Nephron progenitor cell (in vitro differentiated cells): ENCODE data around the gene SLIT1.

Experiments
- DNase-seq: peaks from one replicate; pipeline ENCODE4 v3.0.0; 2021
- H3K27ac Mint-ChIP-seq: 2 replicates; pipeline ENCODE4 v1.8.0; 2021; ENCODE audit warnings: mild to moderate bottlenecking, moderate library complexity, mixed read lengths
- H3K27me3 Mint-ChIP-seq: 2 replicates; pipeline ENCODE4 v1.8.0; 2021; ENCODE audit warnings: mild to moderate bottlenecking, low read depth, mixed read lengths; ENCODE audit not compliant: poor library complexity
- H3K36me3 Mint-ChIP-seq: 2 replicates; pipeline ENCODE4 v1.8.0; 2021; ENCODE audit warnings: low read depth, mixed read lengths
- H3K4me1 Mint-ChIP-seq: 2 replicates; pipeline ENCODE4 v1.8.0; 2021; ENCODE audit warnings: mixed read lengths
- H3K4me3 Mint-ChIP-seq: 2 replicates; pipeline ENCODE4 v1.8.0; 2021; ENCODE audit warnings: mild to moderate bottlenecking, moderate library complexity, mixed read lengths
- H3K9me3 Mint-ChIP-seq: 2 replicates; pipeline ENCODE4 v1.8.0; 2021; ENCODE audit warnings: mild to moderate bottlenecking, moderate library complexity, mixed read lengths
- CTCF ChIP-seq: fragments of 200-600 bp; sonication (generic); IDR thresholded peaks from 2 replicates; pipeline ENCODE4 v1.5.0; 2021; ENCODE audit warnings: antibody characterized with exemption

The SLIT1 gene

GRCh38 chr10:97065128-97065527 lies 120.6 kb downstream of the SLIT1 start:
- no peak for DNase-seq
- Mint-ChIP-seq H3K4me3 (no peak overlapping the region), H3K27ac (peak overlapping the region; percentile 64), H3K36me3 (peaks cover 3% of the 10 kb centered on the region), H3K4me1 (peaks cover 28% of the 10 kb centered on the region), H3K27me3 (peaks cover 15% of the 10 kb centered on the region), H3K9me3 (no peaks in the 10 kb centered on the region)
- TF ChIP-seq CTCF = no peak

GRCh38 chr10:97063983-97064837 lies 121.5 kb downstream of the SLIT1 start:
- Mint-ChIP-seq H3K27me3 (peaks cover 12% of the 10 kb centered on the region), H3K4me3 (no peak overlapping the region), H3K36me3 (peaks cover under 1% of the 10 kb centered on the region), H3K9me3 (no peaks in the 10 kb centered on the region), H3K27ac (no peak overlapping the region), H3K4me1 (peaks cover 20% of the 10 kb centered on the region)
- no peak for TF ChIP-seq CTCF
- no peak for DNase-seq

GRCh38 chr10:97063271-97063982 lies 122.3 kb downstream of the SLIT1 start:
- no peak for DNase-seq
- H3K36me3 Mint-ChIP-seq = no peaks in the 10 kb centered on the region
- no peak for TF ChIP-seq CTCF
- H3K4me3 Mint-ChIP-seq = no peak overlapping the region
- no peaks in the 10 kb centered on the region for H3K9me3 Mint-ChIP-seq
- H3K4me1 Mint-ChIP-seq = peaks cover 12% of the 10 kb centered on the region
- H3K27me3 Mint-ChIP-seq = peaks cover 12% of the 10 kb centered on the region
- H3K27ac Mint-ChIP-seq = no peak overlapping the region

- Mint-ChIP-seq H3K27me3 (peaks cover 12% of the 10 kb centered on the region), H3K4me3 (no peak overlapping the region), H3K36me3 (no peaks in the 10 kb centered on the region), H3K27ac (no peak overlapping the region), H3K9me3 (no peaks in the 10 kb centered on the region), H3K4me1 (peaks cover 9% of the 10 kb centered on the region)
- TF ChIP-seq CTCF = no peak
- no peak for DNase-seq
Observed at GRCh38 chr10:97062456-97062855, 123.3 kb downstream of the SLIT1 start.

GRCh38 chr10:97062046-97062445 lies 123.7 kb downstream of the SLIT1 start:
- H3K9me3 Mint-ChIP-seq = no peaks in the 10 kb centered on the region
- peaks cover 9% of the 10 kb centered on the region for H3K4me1 Mint-ChIP-seq
- no peak for DNase-seq
- H3K36me3 Mint-ChIP-seq = no peaks in the 10 kb centered on the region
- no peak overlapping the region for H3K27ac Mint-ChIP-seq
- no peak for TF ChIP-seq CTCF
- peaks cover 12% of the 10 kb centered on the region for H3K27me3 Mint-ChIP-seq
- H3K4me3 Mint-ChIP-seq = no peak overlapping the region
